COR-L47 (cell line): ENCODE data around the gene TEKT4.
"Not testable (repeated sequence)": the region's sequence is repeated elsewhere in the genome, so short reads cannot be mapped to it uniquely, and the experiment has no call there.

Experiments
- DNase-seq: peaks from one replicate; lab custom pipeline; 2025; lab: John Stamatoyannopoulos, UW

TEKT4 gene

DNA sequence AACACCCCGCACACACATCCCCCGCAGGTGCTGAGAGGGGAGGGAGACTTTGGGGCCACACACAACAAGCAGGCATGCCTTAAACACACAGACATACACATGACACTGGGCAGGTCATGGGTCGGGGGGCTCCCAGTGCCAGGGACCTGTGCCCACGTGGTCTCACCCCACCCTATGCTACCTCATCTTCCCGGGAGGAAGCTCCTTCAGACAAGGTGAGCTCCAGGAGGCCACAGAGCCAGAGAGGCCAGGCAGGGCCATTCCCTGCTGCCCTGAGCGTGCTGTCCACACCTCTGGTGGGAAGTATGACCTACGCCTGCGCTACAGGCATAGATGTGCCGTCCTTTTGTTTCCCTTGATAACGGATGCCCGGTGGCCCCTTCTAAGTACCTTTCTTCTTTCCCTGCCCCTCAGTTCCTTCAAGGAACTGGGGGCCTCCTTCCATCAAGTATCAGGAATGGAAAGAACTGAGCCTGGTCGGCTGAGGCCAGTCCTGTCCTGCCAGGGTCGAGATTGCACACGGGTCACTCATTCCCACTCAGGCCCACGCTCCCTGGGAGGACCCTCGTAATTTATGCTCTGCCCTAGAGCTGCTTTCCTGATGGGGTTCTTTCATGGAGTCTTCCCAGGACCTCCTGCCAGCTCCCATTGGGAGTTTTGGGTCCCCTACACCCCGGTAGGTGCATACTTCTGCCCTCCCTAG is 4.7 kb downstream of the TEKT4 start:
- DNase-seq = no peak

GRCh38 chr2:94876523-94876863 is 5.3 kb downstream of the TEKT4 start:
- no peak for DNase-seq

- DNase-seq = no peak
These were observed 5.9 kb downstream of the TEKT4 start for GRCh38 chr2:94877129-94877528.

DNA sequence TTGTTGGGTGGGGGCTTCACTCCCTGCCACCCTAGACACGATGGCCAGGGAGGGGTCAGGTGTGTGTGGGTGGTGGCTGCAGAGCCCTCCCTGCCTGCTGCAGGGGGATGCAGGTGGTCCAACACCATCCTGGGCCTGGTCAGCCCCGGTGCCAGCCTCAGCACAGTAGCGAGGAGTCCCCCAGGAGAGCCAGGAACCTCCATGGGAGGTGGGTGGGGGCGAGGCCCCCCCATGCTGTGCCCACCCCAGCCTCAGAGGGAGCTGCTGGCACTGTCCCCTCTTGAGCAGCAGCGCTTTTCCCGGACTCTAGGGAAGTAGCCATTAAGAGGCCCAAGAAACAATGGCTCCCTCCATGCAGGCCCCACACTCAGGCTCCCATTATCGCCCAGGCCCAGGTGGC is 7.3 kb downstream of the TEKT4 start:
- DNase-seq = not testable (repeated sequence)

GRCh38 chr2:94879314-94879981 is 8.2 kb downstream of the TEKT4 start:
- DNase-seq = no peak

- DNase-seq = no peak
These were observed 8.8 kb downstream of the TEKT4 start for GRCh38 chr2:94879982-94880377.

GRCh38 chr2:94880507-94880906 is 9.3 kb downstream of the TEKT4 start:
- DNase-seq = no peak

DNA sequence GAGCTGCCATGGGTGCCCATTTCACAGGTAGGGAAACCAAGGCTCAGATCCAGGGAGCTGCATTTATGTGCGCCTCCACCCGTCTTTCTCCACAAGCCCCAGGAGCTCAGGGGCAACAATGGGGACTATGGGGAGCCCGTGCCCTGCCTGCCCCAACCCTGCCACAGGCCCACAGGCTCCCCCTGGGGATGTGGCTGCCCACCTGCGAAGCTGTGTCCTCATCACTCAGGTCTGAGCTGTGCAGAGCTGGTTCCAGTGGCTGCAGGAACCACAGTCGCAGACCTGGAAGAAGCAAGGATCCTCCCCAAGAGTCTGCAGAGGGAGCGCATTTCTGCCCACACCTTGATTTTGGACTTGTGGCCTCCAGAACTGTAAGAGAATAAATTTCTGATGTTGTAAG is 9.8 kb downstream of the TEKT4 start:
- no peak for DNase-seq

DNA sequence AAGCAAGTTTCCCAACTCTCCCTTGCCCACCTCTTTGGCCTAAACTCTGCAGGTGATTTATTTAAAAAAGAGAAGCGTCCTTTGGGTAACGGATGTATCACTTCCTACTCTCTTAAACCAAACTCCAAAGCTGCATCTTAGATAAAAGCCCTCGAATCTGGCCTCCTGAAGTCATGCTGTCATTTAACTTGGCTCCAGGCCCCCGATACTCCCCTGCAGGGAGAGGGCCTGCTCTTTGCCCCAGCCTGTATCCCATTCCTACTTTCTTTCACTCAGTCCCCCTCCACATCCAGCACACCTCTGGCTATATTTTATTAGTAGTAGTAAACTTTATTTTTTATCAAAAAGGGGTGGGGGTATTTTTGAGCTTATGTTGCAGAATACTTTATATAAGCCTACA is 19.0 kb downstream of the TEKT4 start:
- DNase-seq = no peak

DNA sequence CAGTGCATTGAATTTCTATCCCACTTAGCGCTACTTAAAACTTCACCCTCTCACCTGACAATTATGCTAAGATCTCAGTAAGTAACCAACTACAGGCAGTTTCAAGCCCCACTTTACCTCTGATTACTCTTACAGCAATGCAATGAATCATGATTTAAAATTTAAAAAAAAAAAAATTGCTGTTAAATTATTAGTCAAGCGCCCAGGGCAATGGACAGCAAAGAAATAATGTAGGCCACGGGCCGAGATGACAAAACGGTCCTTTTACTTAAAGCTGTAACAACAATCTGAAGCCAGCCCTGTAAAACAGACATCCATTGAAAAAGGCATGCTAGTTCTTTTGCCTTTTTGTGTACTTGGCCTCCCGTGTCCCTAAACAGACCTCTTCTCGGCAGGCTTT is 24.0 kb downstream of the TEKT4 start:
- DNase-seq = not testable (repeated sequence)

DNA sequence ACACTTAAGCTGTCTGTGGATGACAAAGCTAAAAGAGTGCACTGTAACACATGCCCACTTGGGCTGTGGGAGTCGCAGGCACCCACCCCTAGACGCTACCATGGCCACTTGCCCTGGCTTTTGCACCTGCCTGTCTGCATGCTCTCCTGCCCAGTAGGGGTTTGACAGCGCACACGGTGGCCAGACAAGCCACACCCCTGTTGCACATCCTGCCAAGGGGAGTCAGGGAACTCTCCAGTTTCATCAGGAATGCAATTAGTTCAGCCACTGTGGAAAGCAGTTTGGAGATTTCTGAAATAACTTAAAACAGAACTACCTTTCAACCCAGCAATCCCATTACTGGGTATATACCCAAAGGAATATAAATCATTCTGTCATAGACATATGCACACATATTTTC is 35.7 kb downstream of the TEKT4 start:
- peak; percentile 21 for DNase-seq

- no peak for DNase-seq
These were observed 52.0 kb downstream of the TEKT4 start for GRCh38 chr2:94923196-94923595.

- DNase-seq = not testable (repeated sequence)
These were observed 53.8 kb downstream of the TEKT4 start for GRCh38 chr2:94924999-94925398.
